T follicular helper cell (primary cell): ENCODE measurements around the gene IFNAR1.
"Not testable (repeated sequence)": the region's sequence is repeated elsewhere in the genome, so short reads cannot be mapped to it uniquely, and the experiment has no call there.

Source experiments
- DNase-seq: peaks from one replicate; pipeline ENCODE4 v3.0.0-alpha.2; 2020; ENCODE audit warnings: low read depth

Gene IFNAR1

GRCh38 chr21:33345751-33346238 is 21.0 kb downstream of the IFNAR1 start:
- no peak for DNase-seq

GRCh38 chr21:33348706-33349105 is 23.9 kb downstream of the IFNAR1 start:
- DNase-seq, result no peak

- DNase-seq, result no peak
Measured at GRCh38 chr21:33350676-33351075, 25.9 kb downstream of the IFNAR1 start.

DNA sequence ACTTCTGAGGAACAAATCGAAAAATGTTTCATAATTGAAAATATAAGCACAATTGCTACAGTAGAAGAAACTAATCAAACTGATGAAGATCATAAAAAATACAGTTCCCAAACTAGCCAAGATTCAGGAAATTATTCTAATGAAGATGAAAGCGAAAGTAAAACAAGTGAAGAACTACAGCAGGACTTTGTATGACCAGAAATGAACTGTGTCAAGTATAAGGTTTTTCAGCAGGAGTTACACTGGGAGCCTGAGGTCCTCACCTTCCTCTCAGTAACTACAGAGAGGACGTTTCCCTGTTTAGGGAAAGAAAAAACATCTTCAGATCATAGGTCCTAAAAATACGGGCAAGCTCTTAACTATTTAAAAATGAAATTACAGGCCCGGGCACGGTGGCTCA is 30.6 kb downstream of the IFNAR1 start:
- no peak for DNase-seq

DNA sequence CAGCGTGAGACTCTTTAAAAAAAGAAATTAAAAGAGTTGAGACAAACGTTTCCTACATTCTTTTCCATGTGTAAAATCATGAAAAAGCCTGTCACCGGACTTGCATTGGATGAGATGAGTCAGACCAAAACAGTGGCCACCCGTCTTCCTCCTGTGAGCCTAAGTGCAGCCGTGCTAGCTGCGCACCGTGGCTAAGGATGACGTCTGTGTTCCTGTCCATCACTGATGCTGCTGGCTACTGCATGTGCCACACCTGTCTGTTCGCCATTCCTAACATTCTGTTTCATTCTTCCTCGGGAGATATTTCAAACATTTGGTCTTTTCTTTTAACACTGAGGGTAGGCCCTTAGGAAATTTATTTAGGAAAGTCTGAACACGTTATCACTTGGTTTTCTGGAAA is 31.2 kb downstream of the IFNAR1 start:
- DNase-seq, result no peak

DNA sequence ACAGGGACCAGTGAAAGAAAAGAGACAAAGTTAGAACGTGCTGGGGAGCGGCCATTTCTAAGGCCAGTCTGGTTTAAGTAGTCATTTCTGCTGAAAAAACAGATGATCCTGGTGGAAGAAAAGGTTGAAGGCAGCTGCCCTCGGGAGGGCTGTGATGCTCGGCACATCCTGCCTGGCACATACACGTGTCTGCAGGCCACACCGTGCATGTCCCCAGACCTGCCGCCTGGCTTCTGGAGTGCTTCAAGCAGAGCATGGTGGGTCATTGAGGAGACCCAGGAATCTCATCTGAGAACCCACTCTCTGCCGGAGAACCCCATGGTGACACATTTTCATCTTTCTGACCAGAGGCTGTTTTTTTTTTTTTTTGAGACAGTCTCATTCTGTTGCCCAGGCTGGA is 32.4 kb downstream of the IFNAR1 start:
- no peak for DNase-seq

DNA sequence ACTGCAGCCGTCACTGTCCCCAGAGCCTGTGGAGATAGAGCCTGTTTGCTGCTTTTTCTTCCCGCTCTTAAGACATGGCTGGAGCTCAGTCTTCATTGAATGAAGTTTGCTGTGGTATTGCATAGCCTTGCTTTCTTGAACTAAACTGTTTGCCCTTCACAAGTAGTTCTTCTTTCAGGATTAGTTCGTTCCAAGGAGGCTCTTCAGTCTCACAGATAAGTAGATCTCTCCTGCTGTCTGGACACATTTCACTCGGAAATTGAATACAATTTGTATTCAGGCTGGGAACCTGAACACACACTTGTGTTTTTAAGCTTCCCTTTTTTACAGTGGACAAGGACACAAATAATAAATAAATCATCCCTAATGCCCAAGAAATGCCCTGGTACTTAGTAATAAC is 34.7 kb downstream of the IFNAR1 start:
- no peak for DNase-seq

DNA sequence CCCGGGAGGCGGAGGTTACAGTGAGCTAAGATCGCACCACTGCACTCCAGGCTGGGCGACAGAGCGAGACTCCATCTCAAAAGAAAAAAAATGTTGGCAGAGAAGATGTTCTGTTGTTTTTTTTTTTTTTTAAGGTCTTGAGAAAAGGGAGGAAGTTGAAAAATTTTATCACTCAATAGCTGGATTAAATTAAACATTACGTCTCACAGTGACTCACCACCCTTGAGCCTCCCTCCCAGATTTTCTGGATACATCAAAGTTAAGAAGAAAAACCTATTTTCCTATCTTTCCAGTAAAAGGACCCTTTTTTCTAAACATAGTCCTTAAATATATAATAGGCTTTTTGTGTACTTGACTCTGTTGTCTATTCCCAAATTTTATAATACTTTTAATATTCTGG is 35.5 kb downstream of the IFNAR1 start:
- no peak for DNase-seq

- DNase-seq, result peak; percentile 80
Measured at GRCh38 chr21:33360881-33361602, 36.3 kb downstream of the IFNAR1 start.

- peak; percentile 74 for DNase-seq
Measured at GRCh38 chr21:33362044-33362555, 37.3 kb downstream of the IFNAR1 start.

DNA sequence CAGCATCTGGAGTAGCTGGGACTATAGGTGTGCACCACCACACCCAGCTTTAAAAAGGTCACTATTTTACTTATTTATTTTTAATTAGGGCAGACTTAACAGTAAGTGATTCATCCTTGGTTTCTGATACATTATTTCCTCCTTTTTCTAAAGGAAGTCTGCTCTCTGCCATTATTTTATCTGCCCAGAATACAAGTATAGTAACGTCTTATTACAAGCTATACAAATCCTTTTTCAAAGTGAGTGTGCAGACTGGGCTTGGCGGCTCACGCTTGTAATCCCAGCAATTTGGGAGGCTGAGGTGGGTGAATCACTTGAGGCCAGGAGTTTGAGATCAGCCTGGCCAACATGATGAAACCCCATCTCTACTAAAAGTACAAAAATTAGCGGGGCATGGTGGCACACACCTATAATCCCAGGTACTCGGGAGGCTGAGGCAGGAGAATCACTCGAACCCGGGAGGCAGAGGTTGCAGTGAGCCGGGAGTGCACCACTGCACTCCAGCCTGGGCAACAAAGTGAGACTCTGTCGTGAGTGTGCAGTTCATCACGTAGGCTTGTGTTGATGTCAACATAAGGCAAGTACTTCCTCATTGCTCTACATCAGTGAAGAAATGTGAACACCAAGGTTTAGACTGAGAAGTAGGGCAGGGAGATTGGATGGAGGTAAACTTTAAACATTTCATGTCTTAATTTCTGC is 39.3 kb downstream of the IFNAR1 start:
- not testable (repeated sequence) for DNase-seq

- DNase-seq, result no peak
Measured at GRCh38 chr21:33364830-33365229, 40.1 kb downstream of the IFNAR1 start.

- DNase-seq, result no peak
Measured at GRCh38 chr21:33367309-33367973, 42.7 kb downstream of the IFNAR1 start.

GRCh38 chr21:33368124-33368523 is 43.4 kb downstream of the IFNAR1 start:
- DNase-seq, result no peak

- DNase-seq, result no peak
Measured at GRCh38 chr21:33368576-33368975, 43.8 kb downstream of the IFNAR1 start.

- DNase-seq, result no peak
Measured at GRCh38 chr21:33369586-33369985, 44.8 kb downstream of the IFNAR1 start.

DNA sequence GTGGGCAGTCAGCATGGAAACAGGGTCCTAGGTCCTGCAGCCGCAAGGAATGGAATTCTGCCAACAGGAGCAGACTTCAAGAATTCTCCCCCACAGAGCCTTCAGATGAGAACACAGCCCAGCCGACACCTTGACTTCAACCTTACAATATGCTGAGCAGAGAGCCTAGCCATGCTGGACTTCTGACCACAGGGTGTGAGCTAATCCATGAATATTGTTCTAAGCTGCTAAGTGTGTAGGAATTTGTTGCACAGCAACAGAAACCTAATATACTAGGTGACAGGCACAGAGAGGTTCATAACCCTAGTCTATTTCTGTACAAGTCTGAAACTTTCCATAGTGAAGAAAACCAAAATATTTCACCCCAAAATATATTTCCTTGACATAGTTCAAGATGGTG is 45.5 kb downstream of the IFNAR1 start:
- no peak for DNase-seq

GRCh38 chr21:33371366-33371765 is 46.6 kb downstream of the IFNAR1 start:
- DNase-seq, result no peak

- no peak for DNase-seq
Measured at GRCh38 chr21:33372582-33372981, 47.8 kb downstream of the IFNAR1 start.

GRCh38 chr21:33373451-33373850 is 48.7 kb downstream of the IFNAR1 start:
- no peak for DNase-seq

GRCh38 chr21:33374080-33374449 is 49.3 kb downstream of the IFNAR1 start:
- DNase-seq, result no peak

GRCh38 chr21:33374450-33375096 is 49.8 kb downstream of the IFNAR1 start:
- DNase-seq, result peak; percentile 38
